ENCODE data around the gene APPBP2. TPM values are rescaled to one million over a fixed set of nuclear protein-coding genes. Genes with fewer than 3 reads are reported as not detected.

The APPBP2 gene
- total RNA-seq, 3 donors from 2014 or later (not counting 1 experiment from before 2014, with no cell fraction given): 18.2 to 23.2 (median 23.0) TPM

- Histone ChIP-seq H3K27me3 (ENCODE audit: control insufficient read depth, insufficient read depth, low read length) (no peaks in the 10 kb centered on the region), H3K36me3 (ENCODE audit: control insufficient read depth, insufficient read depth, low read length) (no peaks in the 10 kb centered on the region), H3K4me1 (ENCODE audit: control insufficient read depth, insufficient read depth, low read length) (no peaks in the 10 kb centered on the region), H3K4me3 (ENCODE audit: low read length) (no peak overlapping the region), H3K27ac (ENCODE audit: low read length) (no peak overlapping the region), H3K9me3 (ENCODE audit: control insufficient read depth, insufficient read depth, low read length) (no peaks in the 10 kb centered on the region)
- intact Hi-C loops (cut with micrococcal nuclease): no loop called here
- TF ChIP-seq, protein P1, sequence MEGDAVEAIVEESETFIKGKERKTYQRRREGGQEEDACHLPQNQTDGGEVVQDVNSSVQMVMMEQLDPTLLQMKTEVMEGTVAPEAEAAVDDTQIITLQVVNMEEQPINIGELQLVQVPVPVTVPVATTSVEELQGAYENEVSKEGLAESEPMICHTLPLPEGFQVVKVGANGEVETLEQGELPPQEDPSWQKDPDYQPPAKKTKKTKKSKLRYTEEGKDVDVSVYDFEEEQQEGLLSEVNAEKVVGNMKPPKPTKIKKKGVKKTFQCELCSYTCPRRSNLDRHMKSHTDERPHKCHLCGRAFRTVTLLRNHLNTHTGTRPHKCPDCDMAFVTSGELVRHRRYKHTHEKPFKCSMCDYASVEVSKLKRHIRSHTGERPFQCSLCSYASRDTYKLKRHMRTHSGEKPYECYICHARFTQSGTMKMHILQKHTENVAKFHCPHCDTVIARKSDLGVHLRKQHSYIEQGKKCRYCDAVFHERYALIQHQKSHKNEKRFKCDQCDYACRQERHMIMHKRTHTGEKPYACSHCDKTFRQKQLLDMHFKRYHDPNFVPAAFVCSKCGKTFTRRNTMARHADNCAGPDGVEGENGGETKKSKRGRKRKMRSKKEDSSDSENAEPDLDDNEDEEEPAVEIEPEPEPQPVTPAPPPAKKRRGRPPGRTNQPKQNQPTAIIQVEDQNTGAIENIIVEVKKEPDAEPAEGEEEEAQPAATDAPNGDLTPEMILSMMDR (IDR thresholded peaks at IDR 0.05): no peak
- ATAC-seq (no peak), DNase-seq (no peak)
- Mint-ChIP-seq H3K9me3 (no peaks in the 10 kb centered on the region), H3K36me3 (no peaks in the 10 kb centered on the region), H3K27ac (no peak overlapping the region), H3K4me1 (no peaks in the 10 kb centered on the region), H3K27me3 (ENCODE audit: low read depth in 2 of 2) (no peaks in the 10 kb centered on the region), H3K4me3 (no peak overlapping the region)
- WGBS (ENCODE audit: insufficient coverage): 89% methylated on average over 2 of the region's 2 CpGs
Measured at GRCh38 chr17:60563743-60564142, 37.7 kb upstream of the APPBP2 start.

DNA sequence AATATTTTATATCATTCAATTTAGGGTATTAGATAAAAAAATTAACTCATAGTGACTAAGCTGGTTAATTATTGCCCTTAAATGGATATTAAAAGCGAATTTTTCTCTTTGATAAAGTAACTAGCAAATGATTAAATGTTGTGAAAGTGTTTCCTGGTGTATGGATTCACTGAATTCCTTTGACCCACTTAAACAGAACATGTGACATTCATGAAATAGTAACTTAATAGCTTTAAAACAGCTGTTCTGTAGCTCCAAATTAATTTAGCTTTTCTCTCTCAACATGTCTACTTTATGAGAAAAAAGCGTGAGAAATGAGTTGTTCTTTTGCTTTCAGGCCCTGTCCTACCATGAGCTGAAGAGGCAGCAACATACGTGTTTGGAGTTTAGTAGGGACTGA lies 36.4 kb upstream of the APPBP2 start:
- Histone ChIP-seq H3K4me1 (ENCODE audit: control insufficient read depth, insufficient read depth, low read length) (no peaks in the 10 kb centered on the region), H3K9me3 (ENCODE audit: control insufficient read depth, insufficient read depth, low read length) (peaks cover 3% of the 10 kb centered on the region), H3K36me3 (ENCODE audit: control insufficient read depth, insufficient read depth, low read length) (no peaks in the 10 kb centered on the region), H3K27me3 (ENCODE audit: control insufficient read depth, insufficient read depth, low read length) (no peaks in the 10 kb centered on the region), H3K4me3 (ENCODE audit: low read length) (no peak overlapping the region), H3K27ac (ENCODE audit: low read length) (no peak overlapping the region)
- Mint-ChIP-seq H3K27me3 (ENCODE audit: low read depth in 2 of 2) (no peaks in the 10 kb centered on the region), H3K4me1 (no peaks in the 10 kb centered on the region), H3K27ac (no peak overlapping the region), H3K36me3 (no peaks in the 10 kb centered on the region), H3K9me3 (no peaks in the 10 kb centered on the region), H3K4me3 (no peak overlapping the region)
- WGBS (ENCODE audit: insufficient coverage): 100% methylated on average over 2 of the region's 3 CpGs
- intact Hi-C loops (cut with micrococcal nuclease): no loop called here
- DNase-seq (no peak), ATAC-seq (no peak)
- TF ChIP-seq, protein P1 (IDR thresholded peaks at IDR 0.05): no peak

- Histone ChIP-seq H3K4me1 (ENCODE audit: control insufficient read depth, insufficient read depth, low read length) (no peaks in the 10 kb centered on the region), H3K27me3 (ENCODE audit: control insufficient read depth, insufficient read depth, low read length) (no peaks in the 10 kb centered on the region), H3K4me3 (ENCODE audit: low read length) (no peak overlapping the region), H3K36me3 (ENCODE audit: control insufficient read depth, insufficient read depth, low read length) (no peaks in the 10 kb centered on the region), H3K27ac (ENCODE audit: low read length) (no peak overlapping the region), H3K9me3 (ENCODE audit: control insufficient read depth, insufficient read depth, low read length) (peaks cover 3% of the 10 kb centered on the region)
- no peak for ATAC-seq
- no peaks in the 10 kb centered on the region for H3K4me1 Mint-ChIP-seq
- no peak overlapping the region for H3K27ac Mint-ChIP-seq
- H3K4me3 Mint-ChIP-seq: no peak overlapping the region
- intact Hi-C loops (cut with micrococcal nuclease): no loop called here
- H3K9me3 Mint-ChIP-seq: no peaks in the 10 kb centered on the region
- 97% methylated on average over 10 of the region's 11 CpGs for WGBS (ENCODE audit: insufficient coverage)
- H3K27me3 Mint-ChIP-seq (ENCODE audit: low read depth in 2 of 2): no peaks in the 10 kb centered on the region
- no peaks in the 10 kb centered on the region for H3K36me3 Mint-ChIP-seq
- DNase-seq: no peak
- TF ChIP-seq, protein P1 (IDR thresholded peaks at IDR 0.05): no peak
Measured at GRCh38 chr17:60560860-60561257, 34.8 kb upstream of the APPBP2 start.

Measured in natural killer cell (primary cell).